Peyer's patch (tissue), 4 donors: Measurements from ENCODE around the gene GABRR3. TPM values are rescaled to one million over a fixed set of nuclear protein-coding genes. Genes with fewer than 3 reads are reported as not detected.

Source experiments
- DNase-seq, 3 donors: peaks; one replicate each; pipeline ENCODE4 v3.0.0-alpha.2; 2017 to 2019
- H3K27ac ChIP-seq, 4 donors: fragments of 200-600 bp; sonication (generic); one replicate each; pipeline ENCODE4 v1.5.1; 2016 to 2019
- H3K27me3 ChIP-seq, 2 donors: fragments of 200-600 bp; sonication (generic); one replicate each; pipeline ENCODE4 v1.5.1; 2019
- H3K36me3 ChIP-seq, 3 donors: fragments of 200-600 bp; sonication (generic); one replicate each; pipeline ENCODE4 v1.5.1; 2016 to 2019
- H3K4me1 ChIP-seq, 4 donors: fragments of 200-600 bp; sonication (generic); one replicate each; pipeline ENCODE4 v1.5.1; 2016 to 2019
- H3K4me3 ChIP-seq, 4 donors: fragments of 200-600 bp; sonication (generic); 1 replicate in 3 of 4; 2 replicates in 1 of 4; pipeline ENCODE4 v1.5.1; 2016 to 2019; ENCODE audit warnings: mild to moderate bottlenecking in 1 of 4
- H3K9me3 ChIP-seq, 4 donors: fragments of 200-600 bp; sonication (generic); one replicate each; pipeline ENCODE4 v1.5.1; 2016 to 2019; ENCODE audit warnings: mild to moderate bottlenecking in 1 of 4
- POLR2A ChIP-seq, 2 donors: fragments of 450-650 bp; IDR thresholded peaks; one replicate each; pipeline ENCODE4 v1.5.1; 2017; ENCODE audit warnings: antibody characterized with exemption in 2 of 2, mild to moderate bottlenecking in 2 of 2, moderate library complexity in 2 of 2
- total RNA-seq, 4 donors: library from RNA; depleted of rRNA; stranded (reverse); fragments of >200 nt; gene quantifications; one replicate each; pipeline ENCODE4 v1.1.0, GENCODE V29; 2016
- TF ChIP-seq, protein P1 (sequence below), 6 experiments: fragments of 450-650 bp in 4 of 6; fragments of 200-600 bp in 2 of 6; sonication (generic) in 1 of 6; IDR thresholded peaks; one replicate each; pipeline ENCODE4 v1.5.1; 2017 to 2019; ENCODE audit warnings: antibody characterized with exemption in 6 of 6, mild to moderate bottlenecking in 3 of 6, moderate library complexity in 1 of 6

GABRR3 gene
- total RNA-seq, 4 donors from 2014 or later: not detected

DNA sequence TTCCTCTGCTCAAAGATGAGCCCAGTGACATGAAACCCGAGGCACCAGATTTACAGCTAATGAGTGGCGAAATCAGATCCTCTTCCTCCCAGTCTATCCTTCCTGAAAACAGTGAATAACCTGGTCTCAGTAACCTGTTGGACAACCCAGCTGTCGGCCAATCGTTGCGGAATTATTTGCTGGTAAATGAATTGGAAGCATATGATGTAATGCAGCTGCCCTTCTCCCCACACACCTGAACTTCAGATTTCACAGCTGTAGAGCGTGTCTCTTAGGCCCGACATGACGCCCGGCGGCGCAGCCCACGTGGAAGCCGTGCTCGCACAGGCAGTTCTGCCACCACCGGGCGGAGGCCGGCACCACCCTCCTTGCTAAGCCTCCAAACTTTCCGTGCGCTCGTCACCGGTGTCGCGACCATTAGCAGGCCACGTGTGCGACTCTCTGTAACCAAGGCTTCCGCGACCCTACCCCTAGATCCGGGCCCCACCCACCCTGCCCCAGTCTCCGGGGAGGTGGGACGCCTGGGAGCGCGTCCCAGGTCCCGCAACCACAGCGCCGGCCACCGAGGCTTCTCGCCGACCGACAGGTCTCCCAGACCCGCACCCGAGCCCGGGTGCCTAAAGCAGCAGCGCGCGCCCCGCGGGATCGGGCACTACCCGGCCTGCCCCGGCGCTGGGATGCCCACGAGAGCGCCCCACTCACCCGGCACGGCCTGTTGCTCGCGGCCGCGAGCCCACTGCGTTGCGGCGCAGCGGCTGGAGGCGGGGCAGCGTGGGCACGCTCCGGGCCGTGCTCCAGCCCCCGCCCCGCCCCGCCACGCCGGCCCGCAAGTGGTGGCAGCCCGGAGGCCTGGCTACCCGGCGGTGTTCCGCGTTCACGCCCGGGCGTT is 63.2 kb downstream of the GABRR3 start, which contains the start of gene RIOX2:
RIOX2 (minus strand) TSS at position 753 of the 889 bp plus-strand sequence. CDS start 4,838 bp downstream, outside the sequence.
- no peaks in the 10 kb centered on the region for H3K36me3 ChIP-seq
- H3K9me3 ChIP-seq: no peaks in the 10 kb centered on the region
- H3K4me3 ChIP-seq: peak within 1 kb of the TSS; percentile 81 to 92 (median 88)
- H3K4me1 ChIP-seq: peaks cover 0 to 12% (median 0%) of the 10 kb centered on the region in 4 donors
- TF ChIP-seq POLR2A (IDR thresholded peaks at IDR 0.05): peak in 1 of 2 donors; percentile 18
- TF ChIP-seq, protein P1, sequence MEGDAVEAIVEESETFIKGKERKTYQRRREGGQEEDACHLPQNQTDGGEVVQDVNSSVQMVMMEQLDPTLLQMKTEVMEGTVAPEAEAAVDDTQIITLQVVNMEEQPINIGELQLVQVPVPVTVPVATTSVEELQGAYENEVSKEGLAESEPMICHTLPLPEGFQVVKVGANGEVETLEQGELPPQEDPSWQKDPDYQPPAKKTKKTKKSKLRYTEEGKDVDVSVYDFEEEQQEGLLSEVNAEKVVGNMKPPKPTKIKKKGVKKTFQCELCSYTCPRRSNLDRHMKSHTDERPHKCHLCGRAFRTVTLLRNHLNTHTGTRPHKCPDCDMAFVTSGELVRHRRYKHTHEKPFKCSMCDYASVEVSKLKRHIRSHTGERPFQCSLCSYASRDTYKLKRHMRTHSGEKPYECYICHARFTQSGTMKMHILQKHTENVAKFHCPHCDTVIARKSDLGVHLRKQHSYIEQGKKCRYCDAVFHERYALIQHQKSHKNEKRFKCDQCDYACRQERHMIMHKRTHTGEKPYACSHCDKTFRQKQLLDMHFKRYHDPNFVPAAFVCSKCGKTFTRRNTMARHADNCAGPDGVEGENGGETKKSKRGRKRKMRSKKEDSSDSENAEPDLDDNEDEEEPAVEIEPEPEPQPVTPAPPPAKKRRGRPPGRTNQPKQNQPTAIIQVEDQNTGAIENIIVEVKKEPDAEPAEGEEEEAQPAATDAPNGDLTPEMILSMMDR (IDR thresholded peaks at IDR 0.05): peak in 1 of 6 experiments; percentile 23
- H3K27me3 ChIP-seq: no peaks in the 10 kb centered on the region
- H3K27ac ChIP-seq: peak within 1 kb of the TSS; percentile 78 to 92 (median 84)
- peak; percentile 72 to 87 (median 84) for DNase-seq

DNA sequence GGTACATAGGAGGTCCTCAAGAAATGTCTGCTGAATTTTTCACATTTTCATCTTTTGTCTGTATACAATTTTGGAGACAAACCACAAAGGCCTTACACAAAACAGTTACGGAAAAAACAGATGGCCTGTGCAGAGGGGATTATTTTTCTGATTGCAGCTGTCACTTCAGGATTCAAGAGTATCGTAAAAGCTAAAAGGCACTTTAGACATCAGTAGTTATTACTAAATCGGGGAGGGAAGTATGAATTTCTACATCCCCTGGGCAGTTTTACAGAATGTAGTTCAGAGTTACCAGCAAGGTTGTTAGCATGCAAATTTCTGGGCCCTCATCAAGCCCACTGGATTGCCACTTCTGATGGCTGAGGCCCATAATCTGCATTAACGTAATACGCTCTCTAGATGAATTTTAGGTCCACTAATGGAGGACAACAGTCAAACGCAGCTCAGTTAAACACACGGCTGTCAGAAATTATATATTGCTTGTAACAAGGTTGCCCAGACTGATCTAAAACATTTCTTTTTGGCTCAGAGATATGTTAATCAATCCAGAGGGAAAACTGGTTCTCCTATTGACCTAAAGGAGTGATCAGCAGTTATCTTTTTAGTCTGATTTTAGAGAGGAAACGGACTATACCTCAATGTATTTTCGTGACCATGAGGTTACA is 64.0 kb downstream of the GABRR3 start:
- H3K4me1 ChIP-seq: peaks cover 0 to 12% (median 0%) of the 10 kb centered on the region in 4 donors

DNA sequence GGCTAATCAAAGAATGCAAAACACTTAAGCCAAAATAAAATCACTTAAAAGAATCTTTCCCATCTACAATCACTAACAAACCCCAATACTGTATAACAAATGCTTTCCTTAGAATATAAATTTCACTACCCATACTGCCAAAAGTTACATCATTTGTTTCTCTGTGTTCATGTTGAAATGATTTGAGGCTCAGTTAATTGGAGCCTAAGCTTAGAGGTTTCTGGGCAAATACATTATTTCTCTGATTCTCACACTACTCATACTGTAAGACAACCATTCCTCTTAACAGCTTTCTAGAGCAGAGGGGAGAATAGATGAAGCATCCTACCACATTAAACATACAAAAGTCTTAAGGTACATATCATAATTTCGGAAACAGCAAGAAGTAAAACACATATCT is 65.0 kb downstream of the GABRR3 start:
- H3K4me3 ChIP-seq: no peak overlapping the region
- DNase-seq: no peak
- H3K4me1 ChIP-seq: peaks cover 0 to 12% (median 0%) of the 10 kb centered on the region in 4 donors
- H3K36me3 ChIP-seq: peaks cover 0 to 6% (median 0%) of the 10 kb centered on the region in 3 donors
- no peak for TF ChIP-seq POLR2A (IDR thresholded peaks at IDR 0.05)
- TF ChIP-seq, protein P1 (IDR thresholded peaks at IDR 0.05): no peak
- no peak overlapping the region for H3K27ac ChIP-seq
- no peaks in the 10 kb centered on the region for H3K27me3 ChIP-seq
- H3K9me3 ChIP-seq: no peaks in the 10 kb centered on the region

More for the DNA sequence above, 64.0 kb downstream of the GABRR3 start:
- Histone ChIP-seq H3K9me3 (no peaks in the 10 kb centered on the region), H3K4me3 (peak overlapping the region in 3 of 4 donors; percentile 81 to 92 (median 91)), H3K27ac (peak overlapping the region; percentile 78 to 92 (median 84)), H3K36me3 (peaks cover 0 to 6% (median 0%) of the 10 kb centered on the region in 3 donors), H3K27me3 (no peaks in the 10 kb centered on the region)
- no peak for TF ChIP-seq POLR2A (IDR thresholded peaks at IDR 0.05)
- TF ChIP-seq, protein P1 (IDR thresholded peaks at IDR 0.05): no peak
- no peak for DNase-seq

DNA sequence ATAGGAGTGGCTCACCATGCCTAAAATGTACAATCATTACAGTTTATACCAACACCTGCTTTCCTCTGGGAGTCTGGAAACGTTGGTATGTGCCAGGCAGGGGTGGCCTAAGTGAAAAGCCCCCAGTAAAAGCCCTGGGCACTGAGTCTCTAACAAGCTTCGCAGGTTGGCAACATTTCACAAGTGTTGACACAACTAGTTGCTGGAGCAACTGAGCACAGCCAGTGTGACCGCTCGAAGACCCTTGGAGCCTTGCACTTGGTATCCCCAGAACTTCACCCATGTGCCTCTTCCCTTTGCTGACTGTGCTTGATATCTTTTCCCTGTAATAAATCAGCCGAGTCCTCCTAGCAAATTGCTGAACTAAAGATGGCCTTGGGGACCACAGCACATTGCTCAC is 65.6 kb downstream of the GABRR3 start:
- H3K9me3 ChIP-seq: no peaks in the 10 kb centered on the region
- no peaks in the 10 kb centered on the region for H3K27me3 ChIP-seq
- H3K36me3 ChIP-seq: peaks cover 0 to 6% (median 0%) of the 10 kb centered on the region in 3 donors
- H3K4me1 ChIP-seq: peaks cover 0 to 12% (median 0%) of the 10 kb centered on the region in 4 donors
- peak overlapping the region in 1 of 4 donors; percentile 16 for H3K27ac ChIP-seq
- no peak overlapping the region for H3K4me3 ChIP-seq
- DNase-seq: no peak
- TF ChIP-seq, protein P1 (IDR thresholded peaks at IDR 0.05): no peak
- TF ChIP-seq POLR2A (IDR thresholded peaks at IDR 0.05): no peak

DNA sequence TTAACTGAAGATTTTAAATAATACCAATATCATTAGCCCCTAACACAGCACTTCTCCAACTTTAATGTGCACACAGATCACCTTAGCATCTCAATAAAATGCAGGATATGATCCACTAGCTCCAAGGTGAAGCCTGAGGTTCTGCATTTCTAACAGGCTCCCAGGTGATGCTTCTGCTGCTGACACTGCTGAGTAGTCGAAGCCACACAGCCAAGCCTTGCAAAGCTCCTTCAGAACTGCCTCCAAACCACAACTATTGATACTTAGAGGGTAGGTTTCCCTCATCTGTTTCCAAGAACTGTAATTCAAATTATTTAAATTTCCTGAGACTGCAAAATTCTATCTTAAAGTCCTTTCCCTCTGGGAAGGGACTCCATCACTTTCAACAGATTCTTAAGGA is 66.7 kb downstream of the GABRR3 start:
- TF ChIP-seq, protein P1 (IDR thresholded peaks at IDR 0.05): no peak
- TF ChIP-seq POLR2A (IDR thresholded peaks at IDR 0.05): no peak
- Histone ChIP-seq H3K4me1 (peaks cover 0 to 12% (median 0%) of the 10 kb centered on the region in 4 donors), H3K36me3 (peaks cover 0 to 6% (median 0%) of the 10 kb centered on the region in 3 donors), H3K27me3 (no peaks in the 10 kb centered on the region), H3K9me3 (no peaks in the 10 kb centered on the region), H3K27ac (no peak overlapping the region), H3K4me3 (no peak overlapping the region)
- DNase-seq: no peak
